Chondrocyte (in vitro differentiated cells): Measurements from ENCODE around the gene MLF1. TPM values are rescaled to one million over a fixed set of nuclear protein-coding genes. Genes with fewer than 3 reads are reported as not detected.
"Not testable (repeated sequence)": the region's sequence is repeated elsewhere in the genome, so short reads cannot be mapped to it uniquely, and the experiment has no call there.

Experiments used
- DNase-seq: peaks from one replicate; pipeline ENCODE4 v3.0.0; 2021; ENCODE audit warnings: mixed read lengths, low spot score
- H3K27ac Mint-ChIP-seq: one replicate; pipeline ENCODE4 v1.8.0; 2021; ENCODE audit warnings: mild to moderate bottlenecking, moderate library complexity, mixed read lengths; ENCODE audit not compliant: unreplicated experiment
- H3K27me3 Mint-ChIP-seq: 2 replicates; pipeline ENCODE4 v1.8.0; 2021; ENCODE audit warnings: low read depth, mixed read lengths
- H3K36me3 Mint-ChIP-seq: 2 replicates; pipeline ENCODE4 v1.8.0; 2021; ENCODE audit warnings: low read depth, mixed read lengths
- H3K4me1 Mint-ChIP-seq: 2 replicates; pipeline ENCODE4 v1.8.0; 2021; ENCODE audit warnings: low read depth, mild to moderate bottlenecking, mixed read lengths
- H3K4me3 Mint-ChIP-seq: one replicate; pipeline ENCODE4 v1.8.0; 2021; ENCODE audit warnings: mild to moderate bottlenecking, moderate library complexity, mixed read lengths; ENCODE audit not compliant: unreplicated experiment
- H3K9me3 Mint-ChIP-seq: 2 replicates; pipeline ENCODE4 v1.8.0; 2021; ENCODE audit warnings: low read depth, mixed read lengths
- total RNA-seq: library from RNA; stranded (reverse); gene quantifications from 3 replicates; pipeline ENCODE4 v1.2.1, GENCODE V29; 2021
- TF ChIP-seq, protein P1 (sequence below): fragments of 200-600 bp; sonication (generic); IDR thresholded peaks from 2 replicates; pipeline ENCODE4 v1.5.0; 2021; ENCODE audit warnings: antibody characterized with exemption, mild to moderate bottlenecking, moderate library complexity

Gene MLF1
- total RNA-seq, 1 donor from 2014 or later = 13.7 TPM

DNA sequence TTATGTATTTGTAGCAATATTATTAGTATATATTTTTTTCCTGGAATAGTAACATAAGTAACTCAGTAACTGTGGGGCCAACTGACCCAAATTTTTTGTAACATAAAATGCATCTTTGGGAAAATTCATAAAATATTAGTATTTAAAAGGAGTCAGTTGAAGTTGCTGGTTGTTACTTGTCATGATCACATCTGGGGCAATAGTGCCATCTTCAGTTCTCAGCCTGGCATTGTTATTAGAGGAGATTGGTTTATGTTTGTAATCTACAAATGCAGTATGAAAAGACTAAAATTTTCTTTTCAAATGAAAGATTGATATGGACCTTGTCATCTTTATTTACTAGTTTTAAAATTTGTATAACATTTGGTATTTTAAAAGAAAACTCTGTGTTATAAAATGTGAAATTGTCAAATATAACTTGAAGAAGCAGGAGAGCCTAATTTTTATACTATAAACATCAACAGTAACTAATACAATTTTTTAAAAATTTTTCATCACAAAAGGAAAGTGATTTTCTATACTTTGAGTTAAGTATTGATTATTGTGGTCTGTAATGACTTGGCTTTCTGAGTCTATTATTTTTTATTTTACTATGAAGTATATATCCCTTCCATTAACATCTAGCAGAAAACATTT is 38.8 kb upstream of the MLF1 start:
- no peaks in the 10 kb centered on the region for H3K36me3 Mint-ChIP-seq
- no peaks in the 10 kb centered on the region for H3K27me3 Mint-ChIP-seq

DNA sequence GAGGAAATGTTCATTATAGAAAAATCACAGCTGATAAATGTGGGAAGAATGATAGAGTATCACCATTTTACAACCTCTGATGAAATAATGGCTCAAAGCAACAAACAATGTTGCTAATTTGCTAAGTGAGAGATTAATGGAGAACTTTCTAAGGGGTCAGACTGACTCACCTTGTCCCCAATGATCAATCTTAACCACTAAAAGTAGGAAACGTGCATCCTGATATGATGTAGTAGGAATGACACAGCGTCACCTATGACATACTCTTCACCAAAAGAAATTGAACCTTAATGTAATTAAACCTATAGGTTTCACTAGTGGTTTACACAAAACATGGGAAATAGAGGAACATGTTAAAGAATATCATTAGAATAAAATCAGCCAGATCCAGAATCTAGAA is 35.1 kb upstream of the MLF1 start:
- H3K9me3 Mint-ChIP-seq = no peaks in the 10 kb centered on the region
- H3K27me3 Mint-ChIP-seq = no peaks in the 10 kb centered on the region
- H3K27ac Mint-ChIP-seq = no peak overlapping the region
- no peaks in the 10 kb centered on the region for H3K36me3 Mint-ChIP-seq
- no peak overlapping the region for H3K4me3 Mint-ChIP-seq
- no peak for DNase-seq
- TF ChIP-seq, protein P1, sequence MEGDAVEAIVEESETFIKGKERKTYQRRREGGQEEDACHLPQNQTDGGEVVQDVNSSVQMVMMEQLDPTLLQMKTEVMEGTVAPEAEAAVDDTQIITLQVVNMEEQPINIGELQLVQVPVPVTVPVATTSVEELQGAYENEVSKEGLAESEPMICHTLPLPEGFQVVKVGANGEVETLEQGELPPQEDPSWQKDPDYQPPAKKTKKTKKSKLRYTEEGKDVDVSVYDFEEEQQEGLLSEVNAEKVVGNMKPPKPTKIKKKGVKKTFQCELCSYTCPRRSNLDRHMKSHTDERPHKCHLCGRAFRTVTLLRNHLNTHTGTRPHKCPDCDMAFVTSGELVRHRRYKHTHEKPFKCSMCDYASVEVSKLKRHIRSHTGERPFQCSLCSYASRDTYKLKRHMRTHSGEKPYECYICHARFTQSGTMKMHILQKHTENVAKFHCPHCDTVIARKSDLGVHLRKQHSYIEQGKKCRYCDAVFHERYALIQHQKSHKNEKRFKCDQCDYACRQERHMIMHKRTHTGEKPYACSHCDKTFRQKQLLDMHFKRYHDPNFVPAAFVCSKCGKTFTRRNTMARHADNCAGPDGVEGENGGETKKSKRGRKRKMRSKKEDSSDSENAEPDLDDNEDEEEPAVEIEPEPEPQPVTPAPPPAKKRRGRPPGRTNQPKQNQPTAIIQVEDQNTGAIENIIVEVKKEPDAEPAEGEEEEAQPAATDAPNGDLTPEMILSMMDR = no peak
- H3K4me1 Mint-ChIP-seq = no peaks in the 10 kb centered on the region

More for the DNA sequence above, 38.8 kb upstream of the MLF1 start:
- H3K9me3 Mint-ChIP-seq = no peaks in the 10 kb centered on the region
- no peaks in the 10 kb centered on the region for H3K4me1 Mint-ChIP-seq
- DNase-seq = no peak
- TF ChIP-seq, protein P1 = peak; percentile 87
- no peak overlapping the region for H3K27ac Mint-ChIP-seq
- no peak overlapping the region for H3K4me3 Mint-ChIP-seq

DNA sequence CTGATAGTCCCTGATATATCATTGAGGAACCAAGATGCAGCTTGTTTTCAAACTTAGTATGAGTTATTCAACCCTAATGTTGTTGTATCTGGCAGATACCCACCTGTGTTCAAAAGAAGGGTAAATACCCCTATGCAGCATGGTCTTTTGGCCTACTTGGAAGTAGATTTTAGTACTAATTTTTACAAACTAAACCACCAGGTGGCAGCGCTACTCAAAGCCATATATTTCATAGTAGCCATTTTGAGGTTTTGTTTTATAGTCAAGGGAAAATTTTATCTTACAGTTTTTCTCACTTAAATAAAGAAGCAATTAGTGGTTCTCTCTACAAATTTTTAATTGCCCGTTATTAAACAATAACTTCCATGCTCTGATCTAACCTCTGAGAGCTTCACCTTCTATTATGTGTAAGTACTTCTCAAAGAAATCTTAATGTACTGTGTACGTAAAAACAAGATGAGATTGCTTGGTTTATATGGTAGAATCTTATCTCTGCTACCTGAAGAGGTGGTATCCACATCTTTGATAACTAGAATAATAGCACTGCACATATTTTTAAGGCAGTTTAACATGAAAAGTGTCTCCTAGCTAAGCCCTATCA is 31.5 kb upstream of the MLF1 start:
- H3K4me1 Mint-ChIP-seq = no peaks in the 10 kb centered on the region
- no peak overlapping the region for H3K27ac Mint-ChIP-seq

DNA sequence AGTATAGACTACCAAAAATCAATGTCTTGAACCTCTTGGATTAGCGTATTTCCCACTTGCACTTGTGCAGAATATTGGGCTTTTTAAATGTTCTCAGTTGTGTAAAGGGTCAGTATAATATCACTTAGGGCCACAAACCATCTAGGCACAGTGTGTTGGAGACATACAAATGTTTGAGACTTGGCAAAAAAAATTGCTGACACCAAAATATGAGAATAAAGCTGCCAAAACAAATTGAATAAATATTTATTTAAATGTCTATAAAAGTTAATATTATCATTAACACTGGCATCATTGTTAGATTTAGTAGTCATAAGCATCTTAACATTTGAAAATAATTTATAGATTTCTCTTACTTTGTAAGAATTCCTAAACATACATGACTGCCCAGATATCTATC is 30.9 kb upstream of the MLF1 start:
- H3K9me3 Mint-ChIP-seq = no peaks in the 10 kb centered on the region
- no peak overlapping the region for H3K4me3 Mint-ChIP-seq
- no peak for DNase-seq
- TF ChIP-seq, protein P1 = no peak
- H3K36me3 Mint-ChIP-seq = no peaks in the 10 kb centered on the region
- no peaks in the 10 kb centered on the region for H3K27me3 Mint-ChIP-seq
- H3K27ac Mint-ChIP-seq = no peak overlapping the region
- H3K4me1 Mint-ChIP-seq = no peaks in the 10 kb centered on the region

More for the DNA sequence above, 31.5 kb upstream of the MLF1 start:
- Mint-ChIP-seq H3K9me3 (no peaks in the 10 kb centered on the region), H3K4me3 (no peak overlapping the region), H3K27me3 (no peaks in the 10 kb centered on the region), H3K36me3 (no peaks in the 10 kb centered on the region)
- DNase-seq = no peak
- TF ChIP-seq, protein P1 = peak; percentile 86

DNA sequence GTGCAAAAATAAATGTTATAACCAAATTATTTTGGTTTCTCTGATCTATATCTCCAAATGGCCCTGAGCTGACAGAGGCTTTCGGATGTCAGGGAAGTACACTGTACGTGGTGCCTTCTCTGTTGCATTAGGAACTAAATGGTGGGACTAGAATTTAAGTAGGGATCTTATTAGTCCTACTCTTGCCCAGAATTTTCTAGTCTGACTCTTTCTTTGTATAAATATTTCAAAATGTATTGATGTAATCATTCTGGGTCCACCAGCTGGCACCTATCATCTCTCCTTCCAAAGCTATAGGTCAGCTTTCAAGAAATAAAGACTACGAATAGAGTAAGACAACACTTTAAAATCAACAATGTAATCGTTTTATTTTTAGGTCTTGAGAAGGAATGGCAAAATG is 22.3 kb upstream of the MLF1 start:
- no peak for DNase-seq
- no peaks in the 10 kb centered on the region for H3K27me3 Mint-ChIP-seq

DNA sequence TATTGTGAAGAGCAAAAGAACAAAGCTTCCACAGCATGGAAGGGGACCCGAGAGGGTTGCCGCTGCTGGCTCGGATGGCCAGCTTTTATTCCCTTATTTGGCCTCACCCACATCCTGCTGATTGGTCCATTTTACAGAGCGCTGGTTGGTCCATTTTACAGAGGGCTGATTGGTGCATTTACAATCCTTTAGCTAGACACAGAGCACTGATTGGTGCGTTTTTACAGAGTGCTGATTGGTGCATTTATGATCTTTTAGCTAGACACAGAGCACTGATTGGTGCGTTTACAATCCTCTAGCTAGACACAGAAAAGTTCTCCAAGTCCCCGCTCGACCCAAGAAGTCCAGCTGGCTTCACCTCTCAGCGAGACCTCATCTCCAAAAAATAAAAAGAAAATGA is 21.1 kb upstream of the MLF1 start:
- not testable (repeated sequence) for H3K27me3 Mint-ChIP-seq, H3K4me3 Mint-ChIP-seq, H3K4me1 Mint-ChIP-seq, DNase-seq, H3K36me3 Mint-ChIP-seq, H3K27ac Mint-ChIP-seq, H3K9me3 Mint-ChIP-seq

More for the DNA sequence above, 22.3 kb upstream of the MLF1 start:
- no peak overlapping the region for H3K27ac Mint-ChIP-seq
- peaks cover 2% of the 10 kb centered on the region for H3K9me3 Mint-ChIP-seq
- H3K36me3 Mint-ChIP-seq = peaks cover 2% of the 10 kb centered on the region
- H3K4me1 Mint-ChIP-seq = no peaks in the 10 kb centered on the region
- TF ChIP-seq, protein P1 = no peak
- no peak overlapping the region for H3K4me3 Mint-ChIP-seq
